HepG2 (cell line): ENCODE results near the gene EMC8.

Experiments used
- MZF1 ChIP-seq: sonication (generic); formaldehyde crosslinking; IDR thresholded peaks from 2 replicates; pipeline ENCODE4 v1.8.1; 2023; ENCODE audit warnings: mild to moderate bottlenecking, missing genetic modification reagents, borderline replicate concordance
- NFIC ChIP-seq: IDR thresholded peaks from 2 replicates; pipeline ENCODE4 v1.6.1; 2012; ENCODE audit warnings: mild to moderate bottlenecking, low read length, inconsistent platforms
- POLR2A ChIP-seq, 2 experiments: IDR thresholded peaks; 2 replicates each; pipeline ENCODE4 v1.6.1; 2011; ENCODE audit warnings: low read depth in 2 of 2, low read length in 2 of 2, mild to moderate bottlenecking in 1 of 2, moderate library complexity in 1 of 2; ENCODE audit not compliant: insufficient read depth in 1 of 2
- ZNF260 ChIP-seq: sonication (generic); formaldehyde crosslinking; IDR thresholded peaks from 2 replicates; pipeline ENCODE4 v1.4.0; 2020; ENCODE audit warnings: missing genetic modification reagents, low read depth, mild to moderate bottlenecking, borderline replicate concordance
- ZNF609 ChIP-seq: sonication (generic); formaldehyde crosslinking; IDR thresholded peaks from 2 replicates; pipeline ENCODE4 v1.4.0; 2020; ENCODE audit warnings: mild to moderate bottlenecking, missing genetic modification reagents, borderline replicate concordance

GRCh38 chr16:85825326-85825725 lies 26.0 kb upstream of the EMC8 start:
- TF ChIP-seq POLR2A (IDR thresholded peaks at IDR 0.05; ENCODE audit: insufficient read depth in 1 of 2, low read depth in 2 of 2, low read length in 2 of 2) (no peak), ZNF609 (CRISPR knock-in tag) (no peak), ZNF260 (no peak), MZF1 (no peak), NFIC (no peak)
